K562 (cell line): Measurements from ENCODE around the gene OXSR1. TPM values are rescaled to one million over a fixed set of nuclear protein-coding genes. Genes with fewer than 3 reads are reported as not detected.

Experiments used
- CBX1 ChIP-seq: sonication (generic); IDR thresholded peaks from 2 replicates; pipeline ENCODE4 v1.6.1; 2016; ENCODE audit warnings: antibody characterized with exemption, low read depth, mild to moderate bottlenecking
- HNRNPH1 ChIP-seq: fragments of 200-400 bp; formaldehyde crosslinking; optimal IDR thresholded peaks from 2 replicates; pipeline ENCODE3; 2017; ENCODE audit warnings: low read depth, mild to moderate bottlenecking, low read length, moderate library complexity
- IRF1 ChIP-seq: sonication (generic); formaldehyde crosslinking; IDR thresholded peaks from 2 replicates; pipeline ENCODE4 v1.8.0; 2022; ENCODE audit warnings: missing genetic modification reagents, mild to moderate bottlenecking, borderline replicate concordance
- MIER1 ChIP-seq: fragments of 450-650 bp; IDR thresholded peaks from 2 replicates; pipeline ENCODE4 v1.6.1; 2016; ENCODE audit warnings: antibody characterized with exemption, mild to moderate bottlenecking, low read depth
- SETDB1 ChIP-seq: IDR thresholded peaks from one replicate; pipeline ENCODE4 v1.6.1; 2012; ENCODE audit warnings: low read length, control low read depth, inconsistent platforms
- SMC3 ChIP-seq: conservative IDR thresholded peaks from 2 replicates; pipeline ENCODE4 v1.6.1; 2011; ENCODE audit warnings: low read depth, low read length, improper control_type of control experiment; ENCODE audit not compliant: insufficient read depth
- SREBF1 ChIP-seq: fragments of 150-350 bp; IDR thresholded peaks from 2 replicates; pipeline ENCODE4 v1.6.1; 2014; ENCODE audit warnings: antibody characterized with exemption, low read depth, low read length, borderline replicate concordance
- ZBTB11 ChIP-seq, 3 experiments: fragments of 200-800 bp in 1 of 3; fragments of 250-450 bp in 1 of 3; fragments of 450-650 bp in 1 of 3; sonication (Bioruptor Pico) in 1 of 3; sonication (Bioruptor generic) in 1 of 3; formaldehyde crosslinking in 1 of 3; IDR thresholded peaks; 2 replicates each; pipeline versions ENCODE4 v1.6.1 to v1.8.0; 2016 to 2022; ENCODE audit warnings: mild to moderate bottlenecking in 2 of 3, missing genetic modification characterization in 2 of 3, missing compliant biosample characterization in 1 of 3, moderate library complexity in 1 of 3
- ZBTB12 ChIP-seq: fragments of 250-450 bp; sonication (Bioruptor Pico); IDR thresholded peaks from 2 replicates; pipeline ENCODE4 v1.4.0; 2020
- ZBTB40 ChIP-seq, 2 experiments: fragments of 450-650 bp in 1 of 2; sonication (generic) in 1 of 2; formaldehyde crosslinking in 1 of 2; IDR thresholded peaks; 2 replicates each; pipeline versions ENCODE4 v1.7.1 to v1.9.0; 2016 to 2022; ENCODE audit warnings: inconsistent platforms in 1 of 2, mild to moderate bottlenecking in 1 of 2, missing genetic modification reagents in 1 of 2
- ZNF263 ChIP-seq: sonication (generic); formaldehyde crosslinking; IDR thresholded peaks from 2 replicates; pipeline ENCODE4 v1.8.0; 2022; ENCODE audit warnings: mild to moderate bottlenecking, missing genetic modification reagents, borderline replicate concordance
- ZNF444 ChIP-seq: fragments of 250-450 bp; sonication (Bioruptor Pico); IDR thresholded peaks from 2 replicates; pipeline ENCODE4 v1.4.0; 2020; ENCODE audit warnings: mild to moderate bottlenecking, moderate library complexity
- ZNF644 ChIP-seq: fragments of 200-800 bp; sonication (Bioruptor generic); IDR thresholded peaks from 2 replicates; pipeline ENCODE4 v1.6.1; 2016; ENCODE audit warnings: low read depth, missing genetic modification characterization, missing compliant biosample characterization
- polyA plus RNA-seq, 8 experiments: library from polyadenylated mRNA; depleted of rRNA in 4 of 8; stranded (reverse) in 5 of 8; unstranded in 3 of 8; fragments of >200 nt; fragmentation: Nextera tagmentation in 2 of 8; fragmentation: Illumina TruSeq in 1 of 8; extraction: Ambion mirVana in 2 of 8; extraction: Trizol in 1 of 8; gene quantifications; 2 replicates each; pipeline versions ENCODE4 v1.2.1 to v1.2.3, GENCODE V29; 2011 to 2014; ENCODE audit warnings: inconsistent platforms in 1 of 8, missing spikeins in 1 of 8
- total RNA-seq, 7 experiments: library from RNA; depleted of rRNA in 6 of 7; stranded (reverse); fragments of >200 nt in 6 of 7; fragmentation: Illumina TruSeq in 2 of 7; extraction: Trizol in 2 of 7; gene quantifications; 2 replicates each; pipeline versions ENCODE4 v1.2.1 to v1.2.3, GENCODE V29; 2011 to 2021; ENCODE audit warnings: low replicate concordance in 1 of 7

OXSR1 gene
- total and polyA plus RNA-seq, 9 of the 15 experiments (the other 6 are each of a cell fraction or from before 2014, with no cell fraction given) = 15.7 to 87.6 (median 48.7) TPM

- TF ChIP-seq ZBTB40 (IDR thresholded peaks at IDR 0.05) (no peak), ZBTB40 (CRISPR knock-in tag; IDR thresholded peaks at IDR 0.05) (no peak), HNRNPH1 (no peak), ZNF444 (CRISPR knock-in tag) (0 out of 2 replicates have a peak, but pooled peaks have one; percentile 22), ZBTB12 (no peak), SMC3 (no peak; the same call in 1 of the 2 replicates), SREBF1 (no peak), ZNF263 (no peak), ZNF644 (tag) (no peak), ZBTB11 (CRISPR knock-in tag; IDR thresholded peaks at IDR 0.05) (no peak), MIER1 (no peak), CBX1 (peak; percentile 88), IRF1 (CRISPR knock-in tag) (no peak; the same call in 1 of the 2 replicates), SETDB1 (no peak)
Measured at GRCh38 chr3:38164643-38164951, 740 bp upstream of the OXSR1 start (continued).
